MV-4-11 (cell line): Measurements from ENCODE around the gene LLGL2.
"Not testable (repeated sequence)": the region's sequence is repeated elsewhere in the genome, so short reads cannot be mapped to it uniquely, and the experiment has no call there.

Experiments
- DNase-seq: peaks from one replicate; lab custom pipeline; 2025; lab: John Stamatoyannopoulos, UW

The LLGL2 gene, protein sequence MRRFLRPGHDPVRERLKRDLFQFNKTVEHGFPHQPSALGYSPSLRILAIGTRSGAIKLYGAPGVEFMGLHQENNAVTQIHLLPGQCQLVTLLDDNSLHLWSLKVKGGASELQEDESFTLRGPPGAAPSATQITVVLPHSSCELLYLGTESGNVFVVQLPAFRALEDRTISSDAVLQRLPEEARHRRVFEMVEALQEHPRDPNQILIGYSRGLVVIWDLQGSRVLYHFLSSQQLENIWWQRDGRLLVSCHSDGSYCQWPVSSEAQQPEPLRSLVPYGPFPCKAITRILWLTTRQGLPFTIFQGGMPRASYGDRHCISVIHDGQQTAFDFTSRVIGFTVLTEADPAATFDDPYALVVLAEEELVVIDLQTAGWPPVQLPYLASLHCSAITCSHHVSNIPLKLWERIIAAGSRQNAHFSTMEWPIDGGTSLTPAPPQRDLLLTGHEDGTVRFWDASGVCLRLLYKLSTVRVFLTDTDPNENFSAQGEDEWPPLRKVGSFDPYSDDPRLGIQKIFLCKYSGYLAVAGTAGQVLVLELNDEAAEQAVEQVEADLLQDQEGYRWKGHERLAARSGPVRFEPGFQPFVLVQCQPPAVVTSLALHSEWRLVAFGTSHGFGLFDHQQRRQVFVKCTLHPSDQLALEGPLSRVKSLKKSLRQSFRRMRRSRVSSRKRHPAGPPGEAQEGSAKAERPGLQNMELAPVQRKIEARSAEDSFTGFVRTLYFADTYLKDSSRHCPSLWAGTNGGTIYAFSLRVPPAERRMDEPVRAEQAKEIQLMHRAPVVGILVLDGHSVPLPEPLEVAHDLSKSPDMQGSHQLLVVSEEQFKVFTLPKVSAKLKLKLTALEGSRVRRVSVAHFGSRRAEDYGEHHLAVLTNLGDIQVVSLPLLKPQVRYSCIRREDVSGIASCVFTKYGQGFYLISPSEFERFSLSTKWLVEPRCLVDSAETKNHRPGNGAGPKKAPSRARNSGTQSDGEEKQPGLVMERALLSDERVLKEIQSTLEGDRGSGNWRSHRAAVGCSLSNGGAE

DNA sequence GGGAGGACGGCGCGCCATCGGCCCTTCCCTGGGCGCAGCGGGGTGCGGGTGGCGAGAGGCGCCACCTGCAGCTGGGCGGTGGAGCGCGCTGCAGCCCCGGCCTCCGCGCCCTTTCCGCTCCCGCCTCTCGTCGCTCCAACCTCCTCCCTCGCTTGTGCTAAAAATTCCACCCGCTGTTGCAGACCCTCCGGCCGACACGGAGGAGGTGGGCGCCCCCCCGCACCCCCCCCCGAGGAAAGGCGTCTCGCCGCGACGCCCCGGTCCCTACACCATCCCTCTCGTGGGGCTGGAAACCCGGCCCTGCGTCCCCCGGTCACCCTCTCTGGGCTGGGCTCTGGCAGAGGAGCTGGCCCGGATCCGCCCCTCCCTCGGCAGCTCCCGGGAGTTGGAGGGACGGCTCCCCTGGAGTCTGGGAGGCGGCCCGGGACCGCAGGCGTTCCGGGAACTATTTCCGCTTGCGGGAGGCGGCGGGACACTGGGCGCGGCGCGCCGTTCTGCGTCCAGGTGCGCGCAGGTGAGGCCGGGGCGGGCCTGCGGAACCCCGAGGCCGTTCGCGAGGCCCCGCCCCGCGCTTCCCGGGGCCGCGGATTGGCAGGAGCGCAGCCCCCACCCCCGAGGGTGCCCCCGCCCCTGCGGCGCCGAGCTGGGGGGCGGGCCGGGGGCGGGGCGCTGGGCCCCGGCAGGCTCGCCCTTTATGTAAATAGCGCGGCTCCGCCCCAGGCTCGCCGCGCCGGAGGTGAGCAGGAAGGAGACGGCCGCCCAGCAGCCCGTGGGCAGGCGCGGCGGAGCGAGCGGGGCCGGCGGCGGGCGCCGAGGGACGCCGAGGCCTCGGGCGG lies at the start of gene LLGL2:
TSS of gene LLGL2 (plus strand) at position 728 of the 836 bp plus-strand sequence. CDS start 17,730 bp downstream, outside the sequence.
- DNase-seq, result peak; percentile 71

GRCh38 chr17:75475851-75476250 lies 49.6 kb upstream of the LLGL2 start:
- DNase-seq, result no peak

- no peak for DNase-seq
Observed at GRCh38 chr17:75476271-75476671, 49.2 kb upstream of the LLGL2 start.

GRCh38 chr17:75476752-75477489 lies 48.6 kb upstream of the LLGL2 start:
- no peak for DNase-seq

DNA sequence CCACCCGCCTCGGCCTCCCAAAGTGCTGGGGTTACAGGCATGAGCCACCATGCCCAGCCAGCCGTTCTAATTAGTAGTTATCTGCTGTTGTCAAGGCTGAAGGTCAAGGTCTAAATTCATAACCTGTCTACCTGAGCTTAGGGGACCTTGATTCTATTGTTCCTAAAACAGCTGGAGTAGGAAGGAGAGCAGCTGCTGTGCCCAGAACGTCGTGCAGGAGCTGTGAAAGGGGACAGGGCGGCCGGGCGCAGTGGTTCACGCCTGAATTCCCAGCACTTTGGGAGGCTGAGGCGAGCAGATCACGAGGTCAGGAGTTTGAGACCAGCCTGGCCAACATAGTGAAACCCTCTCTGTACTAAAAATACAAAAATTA lies 48.0 kb upstream of the LLGL2 start:
- DNase-seq, result not testable (repeated sequence)

- DNase-seq, result no peak
Observed at GRCh38 chr17:75478508-75478907, 47.0 kb upstream of the LLGL2 start.

GRCh38 chr17:75480281-75480680 lies 45.2 kb upstream of the LLGL2 start:
- DNase-seq, result no peak

DNA sequence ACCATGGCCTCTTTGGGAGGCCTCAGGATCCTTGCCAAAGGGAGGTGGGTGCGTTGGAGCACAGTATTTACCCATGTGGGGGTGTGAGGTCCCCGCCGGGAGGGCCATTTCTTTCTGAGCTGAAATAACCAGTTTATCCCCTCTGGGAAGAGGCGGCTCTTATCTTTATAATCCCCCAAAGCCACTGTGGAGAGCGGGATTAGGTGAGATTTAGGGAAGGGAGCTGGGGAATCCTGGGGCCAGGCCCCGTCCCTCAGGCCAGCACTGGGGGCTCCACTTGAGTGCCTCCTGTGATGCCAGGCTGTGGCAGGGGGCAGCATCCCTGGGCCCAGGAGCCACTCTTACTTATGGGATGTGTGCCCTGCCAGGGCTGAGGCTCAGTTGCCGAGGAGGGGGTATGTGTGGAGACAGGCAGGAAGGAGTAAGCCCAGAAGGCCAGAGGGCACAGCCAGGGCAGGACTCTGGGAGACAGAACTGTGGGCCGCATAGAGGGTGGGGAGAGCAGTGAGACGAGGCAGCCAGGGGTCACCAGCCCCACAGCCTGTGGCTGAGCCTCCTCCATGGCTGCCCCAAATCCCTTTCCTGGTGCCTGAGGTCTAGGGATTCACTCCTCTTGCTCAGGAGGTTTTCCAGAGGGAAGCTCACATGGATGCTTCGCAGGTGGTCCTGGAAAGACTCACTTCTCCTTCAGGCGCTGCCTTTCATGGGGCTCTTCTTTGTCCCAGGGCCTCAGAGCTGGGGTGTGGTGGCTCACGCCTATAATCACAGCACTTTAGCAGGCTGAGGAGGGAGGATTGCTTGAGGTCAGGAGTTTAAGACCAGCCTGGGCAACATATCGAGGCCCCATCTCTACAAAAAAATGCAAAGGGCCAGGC lies 44.1 kb upstream of the LLGL2 start:
- DNase-seq, result no peak

DNA sequence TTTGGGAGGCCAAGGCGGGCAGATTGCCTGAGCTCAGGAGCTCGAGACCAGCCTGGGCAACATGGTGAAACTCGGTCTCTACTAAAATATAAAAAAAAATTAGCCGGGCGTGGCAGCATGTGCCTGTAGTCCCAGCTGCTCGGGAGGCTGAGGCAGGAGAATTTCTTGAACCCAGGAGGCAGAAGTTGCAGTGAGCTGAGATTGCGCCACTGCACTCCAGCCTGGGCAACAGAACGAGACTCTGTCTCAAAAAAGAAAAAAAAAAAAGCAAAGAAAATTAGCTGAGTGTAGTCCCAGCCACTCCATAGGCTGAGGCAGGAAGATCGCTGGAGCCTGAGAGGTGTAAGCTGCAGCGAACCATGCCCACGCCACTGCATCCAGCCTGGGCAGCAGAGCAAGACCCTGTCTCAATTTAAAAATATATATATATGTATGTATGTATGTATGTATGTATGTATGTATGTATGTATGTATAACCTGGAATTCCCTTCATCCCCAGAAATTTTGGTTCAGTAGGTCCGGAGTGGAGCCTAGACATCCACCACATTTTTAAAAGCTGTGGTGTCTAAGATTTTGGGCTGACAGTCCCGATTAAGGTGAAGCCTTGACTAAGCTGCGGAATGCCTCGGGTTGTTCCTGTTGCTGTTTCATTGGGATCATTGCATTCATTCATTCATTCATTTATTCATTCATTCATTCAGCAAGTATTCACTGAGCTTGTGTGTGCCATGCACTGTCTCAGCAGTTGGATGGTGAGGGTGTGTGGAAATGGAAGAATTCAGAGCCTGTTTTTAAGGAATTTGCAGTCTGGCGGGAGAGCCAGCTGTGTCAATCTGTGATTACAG lies 43.2 kb upstream of the LLGL2 start:
- no peak for DNase-seq

- no peak for DNase-seq
Observed at GRCh38 chr17:75485688-75486087, 39.8 kb upstream of the LLGL2 start.

- DNase-seq, result no peak
Observed at GRCh38 chr17:75486151-75486550, 39.3 kb upstream of the LLGL2 start.

GRCh38 chr17:75486951-75487350 lies 38.5 kb upstream of the LLGL2 start:
- DNase-seq, result no peak

DNA sequence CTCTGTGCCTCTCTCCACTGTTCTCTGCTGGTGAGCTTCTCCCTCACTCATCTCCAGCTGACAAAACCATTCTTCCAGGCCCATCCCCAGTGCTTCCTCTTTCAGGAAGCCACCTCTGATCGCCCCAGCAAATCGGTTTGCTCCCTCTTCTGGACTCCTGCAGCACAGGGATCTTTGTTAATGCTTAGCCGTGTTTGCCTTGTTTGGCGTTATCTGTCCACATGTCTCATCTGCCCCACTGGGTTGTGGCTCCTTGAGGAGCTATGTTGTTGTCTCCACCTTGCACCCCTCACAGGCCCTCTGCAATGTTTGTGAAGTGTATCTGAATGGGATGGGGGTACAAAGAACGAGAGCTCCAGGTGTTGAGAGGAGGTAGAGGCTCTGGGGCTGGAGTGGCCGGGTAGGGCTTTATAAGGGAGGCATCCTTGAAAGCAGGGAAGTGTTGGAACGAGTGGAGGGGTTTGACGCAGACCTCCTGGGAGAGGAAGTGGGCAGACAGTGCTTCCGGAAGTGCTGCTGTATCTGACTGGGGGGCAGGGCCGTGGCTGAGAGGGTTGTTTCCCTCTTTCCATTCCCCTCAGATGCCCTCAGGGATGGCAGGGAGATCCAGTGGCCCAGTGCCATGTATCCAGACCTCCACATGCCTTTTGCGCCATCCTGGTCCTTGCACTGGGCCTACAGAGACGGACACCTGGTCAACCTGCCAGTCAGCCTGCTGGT lies 38.0 kb upstream of the LLGL2 start:
- peak; percentile 83 for DNase-seq

GRCh38 chr17:75488693-75489510 lies 36.6 kb upstream of the LLGL2 start:
- DNase-seq, result no peak

GRCh38 chr17:75489511-75489955 lies 36.0 kb upstream of the LLGL2 start:
- no peak for DNase-seq

DNA sequence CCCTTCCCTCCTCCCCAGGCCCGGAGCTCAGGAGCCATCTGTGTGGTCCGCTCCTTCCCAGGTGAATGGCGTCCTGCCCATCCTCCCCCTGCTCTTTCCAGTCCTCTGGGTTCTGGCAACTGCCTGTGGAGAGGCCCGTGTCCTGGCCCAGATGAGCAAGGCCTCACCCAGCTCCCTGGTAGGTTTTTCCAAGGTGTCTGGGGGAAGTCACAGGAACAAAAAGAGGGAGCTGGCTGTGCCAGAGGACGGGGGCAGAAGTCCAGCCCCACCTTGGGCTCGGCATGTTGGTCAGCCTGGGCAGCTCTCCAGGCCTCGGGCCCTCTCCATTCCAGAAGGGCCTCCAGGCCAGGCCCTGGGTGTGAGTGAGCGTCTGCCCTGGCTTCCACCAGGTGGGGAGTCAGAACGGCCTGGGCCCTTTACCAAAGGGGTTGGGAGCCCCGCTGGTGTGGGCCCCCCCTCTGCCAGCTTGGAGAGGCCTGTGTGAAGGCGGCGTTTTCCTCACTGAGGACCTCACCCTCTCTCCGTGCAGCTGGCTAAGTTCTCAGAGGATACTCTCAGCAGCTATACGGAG lies 35.2 kb upstream of the LLGL2 start:
- DNase-seq, result no peak

- DNase-seq, result no peak
Observed at GRCh38 chr17:75490953-75491649, 34.4 kb upstream of the LLGL2 start.
